Measurements from ENCODE around the gene PDCD1. TPM values are rescaled to one million over a fixed set of nuclear protein-coding genes. Genes with fewer than 3 reads are reported as not detected.

PDCD1 gene
- total and polyA plus RNA-seq, 2 of the 13 experiments (the other 11 are each of a cell fraction or from before 2014, with no cell fraction given) = 0.04 TPM; not detected in 1

DNA sequence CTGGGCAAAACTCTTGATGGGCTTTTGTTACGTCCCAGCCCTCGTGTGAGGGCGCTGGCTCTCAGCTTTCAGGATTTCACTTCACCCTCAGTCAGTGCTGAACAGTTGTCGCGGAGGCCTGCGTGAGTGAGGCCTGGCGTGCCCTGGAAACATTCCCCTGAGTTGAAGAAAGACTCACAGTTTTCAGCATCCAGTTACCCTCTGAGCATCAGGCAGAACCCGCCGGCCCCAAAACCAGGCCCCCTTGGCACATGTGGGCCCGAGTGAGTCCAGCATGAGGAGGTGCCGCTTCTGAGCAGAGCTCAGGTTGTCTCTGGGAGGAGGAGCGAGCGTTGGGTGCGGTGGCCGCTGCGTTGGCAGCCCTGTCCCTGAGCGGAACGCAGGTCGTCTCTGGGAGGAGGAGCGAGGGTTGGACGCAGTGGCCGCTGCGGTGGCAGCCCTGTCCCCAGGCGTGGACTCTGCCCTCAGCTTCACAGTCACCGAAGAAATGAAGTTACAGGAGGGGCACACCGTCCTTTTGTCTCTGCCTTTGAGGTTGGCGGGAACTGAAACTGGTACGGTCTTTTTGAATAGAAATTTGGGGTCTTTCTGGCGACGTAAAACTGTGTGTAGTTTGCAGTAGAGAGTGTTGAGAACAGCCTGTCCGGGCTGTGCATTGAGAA, 49.8 kb downstream of the PDCD1 start, which contains the start of gene NEU4 (continued):
- TF ChIP-seq SP5 (CRISPR knock-in tag; IDR thresholded peaks at IDR 0.05; ENCODE audit: borderline replicate concordance, low read depth) = peak; percentile 93
- no peak for TF ChIP-seq RBM22 (optimal IDR thresholded peaks at IDR 0.05; ENCODE audit: low read length)
- TF ChIP-seq ZNF160 (CRISPR knock-in tag; IDR thresholded peaks at IDR 0.05) = peak; percentile 87
- TF ChIP-seq ZNF615 (CRISPR knock-in tag; IDR thresholded peaks at IDR 0.05; ENCODE audit: borderline replicate concordance) = peak; percentile 96
- TF ChIP-seq GLI4 (CRISPR knock-in tag; IDR thresholded peaks at IDR 0.05; ENCODE audit: borderline replicate concordance) = peak; percentile 60; the same call in 1 of the 2 replicates
- peak; percentile 92 for TF ChIP-seq ZNF564 (CRISPR knock-in tag; IDR thresholded peaks at IDR 0.05)
- TF ChIP-seq EED (CRISPR knock-in tag; IDR thresholded peaks at IDR 0.05) = peak; percentile 98
- no peak for TF ChIP-seq ZNF775 (CRISPR knock-in tag; IDR thresholded peaks at IDR 0.05; ENCODE audit: borderline replicate concordance)
- 0 out of 2 replicates have a peak, but pooled peaks have one; percentile 26 for TF ChIP-seq ZNF678 (CRISPR knock-in tag; IDR thresholded peaks at IDR 0.05)
- peak; percentile 94 for TF ChIP-seq HOXA3 (CRISPR knock-in tag; IDR thresholded peaks at IDR 0.05)
- TF ChIP-seq IKZF4 (CRISPR knock-in tag; IDR thresholded peaks at IDR 0.05; ENCODE audit: borderline replicate concordance, low read depth, not compliant biosample characterization) = peak; percentile 85
- no peak for TF ChIP-seq PHB2 (IDR thresholded peaks at IDR 0.05; ENCODE audit: partially characterized antibody)
- TF ChIP-seq ZNF331 (CRISPR knock-in tag; IDR thresholded peaks at IDR 0.05) = peak; percentile 94
- TF ChIP-seq ZNF17 (CRISPR knock-in tag; IDR thresholded peaks at IDR 0.05) = no peak
- TF ChIP-seq ATF7-NPFF (CRISPR knock-in tag; IDR thresholded peaks at IDR 0.05; ENCODE audit: low read depth) = peak; percentile 96
- peak; percentile 53 for TF ChIP-seq BCL6 (CRISPR knock-in tag; IDR thresholded peaks at IDR 0.05)
- TF ChIP-seq E2F1 (CRISPR knock-in tag; IDR thresholded peaks at IDR 0.05) = peak; percentile 75; the same call in 1 of the 2 replicates
- TF ChIP-seq ZSCAN22 (CRISPR knock-in tag; IDR thresholded peaks at IDR 0.05) = no peak
- TF ChIP-seq ZSCAN31 (CRISPR knock-in tag; IDR thresholded peaks at IDR 0.05; ENCODE audit: low read depth) = peak; percentile 97
- TF ChIP-seq, protein P1, sequence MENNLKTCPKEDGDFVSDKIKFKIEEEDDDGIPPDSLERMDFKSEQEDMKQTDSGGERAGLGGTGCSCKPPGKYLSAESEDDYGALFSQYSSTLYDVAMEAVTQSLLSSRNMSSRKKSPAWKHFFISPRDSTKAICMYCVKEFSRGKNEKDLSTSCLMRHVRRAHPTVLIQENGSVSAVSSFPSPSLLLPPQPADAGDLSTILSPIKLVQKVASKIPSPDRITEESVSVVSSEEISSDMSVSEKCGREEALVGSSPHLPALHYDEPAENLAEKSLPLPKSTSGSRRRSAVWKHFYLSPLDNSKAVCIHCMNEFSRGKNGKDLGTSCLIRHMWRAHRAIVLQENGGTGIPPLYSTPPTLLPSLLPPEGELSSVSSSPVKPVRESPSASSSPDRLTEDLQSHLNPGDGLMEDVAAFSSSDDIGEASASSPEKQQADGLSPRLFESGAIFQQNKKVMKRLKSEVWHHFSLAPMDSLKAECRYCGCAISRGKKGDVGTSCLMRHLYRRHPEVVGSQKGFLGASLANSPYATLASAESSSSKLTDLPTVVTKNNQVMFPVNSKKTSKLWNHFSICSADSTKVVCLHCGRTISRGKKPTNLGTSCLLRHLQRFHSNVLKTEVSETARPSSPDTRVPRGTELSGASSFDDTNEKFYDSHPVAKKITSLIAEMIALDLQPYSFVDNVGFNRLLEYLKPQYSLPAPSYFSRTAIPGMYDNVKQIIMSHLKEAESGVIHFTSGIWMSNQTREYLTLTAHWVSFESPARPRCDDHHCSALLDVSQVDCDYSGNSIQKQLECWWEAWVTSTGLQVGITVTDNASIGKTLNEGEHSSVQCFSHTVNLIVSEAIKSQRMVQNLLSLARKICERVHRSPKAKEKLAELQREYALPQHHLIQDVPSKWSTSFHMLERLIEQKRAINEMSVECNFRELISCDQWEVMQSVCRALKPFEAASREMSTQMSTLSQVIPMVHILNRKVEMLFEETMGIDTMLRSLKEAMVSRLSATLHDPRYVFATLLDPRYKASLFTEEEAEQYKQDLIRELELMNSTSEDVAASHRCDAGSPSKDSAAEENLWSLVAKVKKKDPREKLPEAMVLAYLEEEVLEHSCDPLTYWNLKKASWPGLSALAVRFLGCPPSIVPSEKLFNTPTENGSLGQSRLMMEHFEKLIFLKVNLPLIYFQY (CRISPR knock-in tag; IDR thresholded peaks at IDR 0.05; ENCODE audit: borderline replicate concordance) = peak; percentile 64
- no peak for TF ChIP-seq NFIB (CRISPR knock-in tag; IDR thresholded peaks at IDR 0.05; ENCODE audit: borderline replicate concordance)
- TF ChIP-seq MATR3 (CRISPR knock-in tag; IDR thresholded peaks at IDR 0.05) = no peak
